Measurements from ENCODE around the gene LRRK2. TPM values are rescaled to one million over a fixed set of nuclear protein-coding genes. Genes with fewer than 3 reads are reported as not detected.

LRRK2 gene
- total and polyA plus RNA-seq, 4 donors: 1.5 to 11.5 (median 4.9) TPM

DNA sequence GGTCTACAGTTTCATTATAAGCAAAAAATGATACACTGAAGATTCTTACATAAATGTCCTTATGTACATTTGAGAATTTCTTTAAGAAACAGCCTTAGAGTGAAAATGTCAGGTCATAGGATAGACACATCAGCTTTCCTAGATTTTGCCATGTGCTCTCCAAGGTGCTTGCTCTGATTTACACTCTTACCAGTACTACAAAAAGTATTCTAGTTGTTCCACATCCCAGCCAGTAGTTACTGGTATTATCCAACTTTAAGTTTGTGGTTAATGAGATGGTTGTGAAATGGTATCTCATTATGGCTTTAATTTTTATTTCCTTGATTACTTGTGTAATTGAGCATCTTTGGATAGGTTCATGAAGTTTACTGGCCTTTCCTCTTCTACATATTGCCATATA is 5.0 kb upstream of the LRRK2 start:
- Histone ChIP-seq H3K27ac (ENCODE audit: low read depth in 1 of 2, low read length in 2 of 2) (no peak overlapping the region), H3K9me3 (ENCODE audit: control insufficient read depth in 4 of 4, low read length in 3 of 4) (no peaks in the 10 kb centered on the region), H3K27me3 (ENCODE audit: control insufficient read depth in 4 of 4, insufficient read depth in 4 of 4, low read length in 3 of 4) (no peaks in the 10 kb centered on the region), H3K9ac (ENCODE audit: low read depth in 1 of 2, low read length in 2 of 2) (no peak overlapping the region), H3K4me3 (ENCODE audit: low read depth in 1 of 3, low read length in 3 of 3) (no peak overlapping the region), H3K4me1 (ENCODE audit: control insufficient read depth in 4 of 4, insufficient read depth in 4 of 4, low read length in 3 of 4) (peaks cover 0 to 10% (median 3%) of the 10 kb centered on the region in 4 donors), H3K36me3 (ENCODE audit: control insufficient read depth in 4 of 4, insufficient read depth in 3 of 4, low read depth in 1 of 4, low read length in 3 of 4) (no peaks in the 10 kb centered on the region)
- no peak for DNase-seq (ENCODE audit: low spot score)
- TF ChIP-seq TAF1 (conservative IDR thresholded peaks at IDR 0.05) (no peak), FOXA1 (IDR thresholded peaks at IDR 0.05) (no peak), YY1 (IDR thresholded peaks at IDR 0.05) (no peak), ATF3 (IDR thresholded peaks at IDR 0.05) (no peak), RAD21 (IDR thresholded peaks at IDR 0.05) (no peak), SP1 (IDR thresholded peaks at IDR 0.05) (no peak), GABPA (IDR thresholded peaks at IDR 0.05 in 1 of 2, conservative IDR thresholded peaks at IDR 0.05 in 1 of 2) (no peak), FOXA2 (IDR thresholded peaks at IDR 0.05) (no peak), HNF4G (IDR thresholded peaks at IDR 0.05) (no peak), EGR1 (IDR thresholded peaks at IDR 0.05; ENCODE audit: low read depth in 2 of 2) (no peak), RXRA (IDR thresholded peaks at IDR 0.05) (no peak), NR2F2 (IDR thresholded peaks at IDR 0.05) (no peak), HNF4A (conservative IDR thresholded peaks at IDR 0.05) (no peak), JUND (IDR thresholded peaks at IDR 0.05) (no peak)
- TF ChIP-seq, protein P1, sequence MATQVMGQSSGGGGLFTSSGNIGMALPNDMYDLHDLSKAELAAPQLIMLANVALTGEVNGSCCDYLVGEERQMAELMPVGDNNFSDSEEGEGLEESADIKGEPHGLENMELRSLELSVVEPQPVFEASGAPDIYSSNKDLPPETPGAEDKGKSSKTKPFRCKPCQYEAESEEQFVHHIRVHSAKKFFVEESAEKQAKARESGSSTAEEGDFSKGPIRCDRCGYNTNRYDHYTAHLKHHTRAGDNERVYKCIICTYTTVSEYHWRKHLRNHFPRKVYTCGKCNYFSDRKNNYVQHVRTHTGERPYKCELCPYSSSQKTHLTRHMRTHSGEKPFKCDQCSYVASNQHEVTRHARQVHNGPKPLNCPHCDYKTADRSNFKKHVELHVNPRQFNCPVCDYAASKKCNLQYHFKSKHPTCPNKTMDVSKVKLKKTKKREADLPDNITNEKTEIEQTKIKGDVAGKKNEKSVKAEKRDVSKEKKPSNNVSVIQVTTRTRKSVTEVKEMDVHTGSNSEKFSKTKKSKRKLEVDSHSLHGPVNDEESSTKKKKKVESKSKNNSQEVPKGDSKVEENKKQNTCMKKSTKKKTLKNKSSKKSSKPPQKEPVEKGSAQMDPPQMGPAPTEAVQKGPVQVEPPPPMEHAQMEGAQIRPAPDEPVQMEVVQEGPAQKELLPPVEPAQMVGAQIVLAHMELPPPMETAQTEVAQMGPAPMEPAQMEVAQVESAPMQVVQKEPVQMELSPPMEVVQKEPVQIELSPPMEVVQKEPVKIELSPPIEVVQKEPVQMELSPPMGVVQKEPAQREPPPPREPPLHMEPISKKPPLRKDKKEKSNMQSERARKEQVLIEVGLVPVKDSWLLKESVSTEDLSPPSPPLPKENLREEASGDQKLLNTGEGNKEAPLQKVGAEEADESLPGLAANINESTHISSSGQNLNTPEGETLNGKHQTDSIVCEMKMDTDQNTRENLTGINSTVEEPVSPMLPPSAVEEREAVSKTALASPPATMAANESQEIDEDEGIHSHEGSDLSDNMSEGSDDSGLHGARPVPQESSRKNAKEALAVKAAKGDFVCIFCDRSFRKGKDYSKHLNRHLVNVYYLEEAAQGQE (IDR thresholded peaks at IDR 0.05): no peak
- TF ChIP-seq, protein P2, sequence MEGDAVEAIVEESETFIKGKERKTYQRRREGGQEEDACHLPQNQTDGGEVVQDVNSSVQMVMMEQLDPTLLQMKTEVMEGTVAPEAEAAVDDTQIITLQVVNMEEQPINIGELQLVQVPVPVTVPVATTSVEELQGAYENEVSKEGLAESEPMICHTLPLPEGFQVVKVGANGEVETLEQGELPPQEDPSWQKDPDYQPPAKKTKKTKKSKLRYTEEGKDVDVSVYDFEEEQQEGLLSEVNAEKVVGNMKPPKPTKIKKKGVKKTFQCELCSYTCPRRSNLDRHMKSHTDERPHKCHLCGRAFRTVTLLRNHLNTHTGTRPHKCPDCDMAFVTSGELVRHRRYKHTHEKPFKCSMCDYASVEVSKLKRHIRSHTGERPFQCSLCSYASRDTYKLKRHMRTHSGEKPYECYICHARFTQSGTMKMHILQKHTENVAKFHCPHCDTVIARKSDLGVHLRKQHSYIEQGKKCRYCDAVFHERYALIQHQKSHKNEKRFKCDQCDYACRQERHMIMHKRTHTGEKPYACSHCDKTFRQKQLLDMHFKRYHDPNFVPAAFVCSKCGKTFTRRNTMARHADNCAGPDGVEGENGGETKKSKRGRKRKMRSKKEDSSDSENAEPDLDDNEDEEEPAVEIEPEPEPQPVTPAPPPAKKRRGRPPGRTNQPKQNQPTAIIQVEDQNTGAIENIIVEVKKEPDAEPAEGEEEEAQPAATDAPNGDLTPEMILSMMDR (IDR thresholded peaks at IDR 0.05; ENCODE audit: low read depth, low read length, missing input control): no peak
- TF ChIP-seq, protein P3, sequence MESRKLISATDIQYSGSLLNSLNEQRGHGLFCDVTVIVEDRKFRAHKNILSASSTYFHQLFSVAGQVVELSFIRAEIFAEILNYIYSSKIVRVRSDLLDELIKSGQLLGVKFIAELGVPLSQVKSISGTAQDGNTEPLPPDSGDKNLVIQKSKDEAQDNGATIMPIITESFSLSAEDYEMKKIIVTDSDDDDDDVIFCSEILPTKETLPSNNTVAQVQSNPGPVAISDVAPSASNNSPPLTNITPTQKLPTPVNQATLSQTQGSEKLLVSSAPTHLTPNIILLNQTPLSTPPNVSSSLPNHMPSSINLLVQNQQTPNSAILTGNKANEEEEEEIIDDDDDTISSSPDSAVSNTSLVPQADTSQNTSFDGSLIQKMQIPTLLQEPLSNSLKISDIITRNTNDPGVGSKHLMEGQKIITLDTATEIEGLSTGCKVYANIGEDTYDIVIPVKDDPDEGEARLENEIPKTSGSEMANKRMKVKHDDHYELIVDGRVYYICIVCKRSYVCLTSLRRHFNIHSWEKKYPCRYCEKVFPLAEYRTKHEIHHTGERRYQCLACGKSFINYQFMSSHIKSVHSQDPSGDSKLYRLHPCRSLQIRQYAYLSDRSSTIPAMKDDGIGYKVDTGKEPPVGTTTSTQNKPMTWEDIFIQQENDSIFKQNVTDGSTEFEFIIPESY (IDR thresholded peaks at IDR 0.05): no peak
- TF ChIP-seq, protein P4, sequence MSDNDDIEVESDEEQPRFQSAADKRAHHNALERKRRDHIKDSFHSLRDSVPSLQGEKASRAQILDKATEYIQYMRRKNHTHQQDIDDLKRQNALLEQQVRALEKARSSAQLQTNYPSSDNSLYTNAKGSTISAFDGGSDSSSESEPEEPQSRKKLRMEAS (IDR thresholded peaks at IDR 0.05): no peak

Data from liver (tissue), 9 donors.